Measurements from ENCODE around the gene ELMOD3. TPM values are rescaled to one million over a fixed set of nuclear protein-coding genes. Genes with fewer than 3 reads are reported as not detected.
"Not testable (repeated sequence)": the region's sequence is repeated elsewhere in the genome, so short reads cannot be mapped to it uniquely, and the experiment has no call there.

The ELMOD3 gene
- polyA plus RNA-seq, 6 donors from 2014 or later: 9.8 to 23.1 (median 13.8) TPM

DNA sequence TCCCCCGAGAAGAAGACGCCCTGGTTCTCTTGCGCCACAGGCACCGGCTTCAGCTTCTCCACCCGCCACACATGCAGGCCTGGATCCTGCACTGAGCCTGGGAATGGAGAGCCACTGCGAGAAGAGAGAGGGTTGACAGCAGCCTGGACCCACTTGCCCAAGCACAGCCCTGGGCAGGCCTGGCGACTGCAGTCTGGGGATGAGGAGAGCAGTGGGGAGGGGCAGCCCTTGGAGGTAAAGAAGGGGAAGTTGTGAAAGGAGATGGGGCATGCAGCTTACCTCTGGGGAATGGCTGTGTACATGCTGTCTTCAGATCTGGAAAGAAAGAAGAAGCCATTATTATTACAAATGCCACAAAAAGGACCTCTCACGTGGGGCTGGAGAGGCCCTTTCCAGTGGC, 47.3 kb downstream of the ELMOD3 start:
- no peak for DNase-seq
- Mint-ChIP-seq H3K4me3 (peak overlapping the region in 7 of 8 donors; percentile 8 to 85 (median 67)), H3K36me3 (peaks cover 0 to 31% of the 10 kb centered on the region in 2 donors), H3K27ac (peak overlapping the region in 4 of 6 donors; percentile 76 to 92 (median 90)), H3K9me3 (no peaks in the 10 kb centered on the region), H3K4me1 (peaks cover 19 to 45% (median 37%) of the 10 kb centered on the region in 3 donors), H3K27me3 (no peaks in the 10 kb centered on the region)
- ATAC-seq (ENCODE audit: low read depth in 2 of 2): peak; percentile 79 to 81

DNA sequence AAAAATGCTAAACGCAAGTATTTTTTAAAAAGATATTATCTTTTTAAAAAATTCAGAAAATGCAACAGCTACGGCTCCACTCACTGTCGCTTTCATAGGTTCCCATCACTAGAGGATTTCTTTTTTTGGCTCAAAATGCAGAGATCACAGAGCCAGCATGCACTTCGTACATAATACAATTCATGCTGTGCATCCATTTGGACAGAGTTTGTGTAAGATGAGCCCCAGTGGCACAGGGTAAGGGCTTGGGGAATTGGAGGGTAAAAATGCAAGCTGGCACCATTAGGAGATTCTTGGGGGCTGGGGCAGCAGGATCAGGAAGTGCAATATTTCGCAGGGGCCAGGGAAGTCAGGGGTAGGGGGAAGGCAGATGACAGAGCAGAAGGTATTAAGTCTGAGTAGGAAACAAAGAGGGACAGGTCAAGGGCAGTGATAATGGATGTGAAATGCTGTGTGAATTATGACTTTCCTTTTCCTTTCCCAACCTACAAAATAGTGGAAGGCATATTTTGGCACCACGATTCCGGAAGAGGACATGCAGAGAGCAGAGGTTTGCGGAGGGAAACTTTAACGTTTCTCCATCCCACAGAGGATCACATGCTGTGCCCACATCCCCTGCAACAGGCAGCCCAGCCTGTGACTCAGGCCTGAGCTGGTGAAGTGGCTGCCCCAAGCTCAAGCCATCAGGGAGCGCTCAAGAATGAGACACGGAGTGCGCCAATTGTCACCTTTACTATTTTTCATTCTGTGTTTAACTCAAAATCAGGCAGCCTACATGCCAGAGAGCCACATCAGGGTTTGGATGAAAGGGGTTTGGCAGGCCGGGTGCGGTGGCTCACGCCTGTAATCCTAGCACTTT, 50.9 kb downstream of the ELMOD3 start:
- Mint-ChIP-seq H3K27me3 (no peaks in the 10 kb centered on the region), H3K27ac (peak overlapping the region in 5 of 6 donors; percentile 38 to 81 (median 78)), H3K4me3 (peak overlapping the region; percentile 5 to 81 (median 64)), H3K36me3 (peaks cover 0 to 12% of the 10 kb centered on the region in 2 donors), H3K9me3 (no peaks in the 10 kb centered on the region), H3K4me1 (peaks cover 43 to 65% (median 52%) of the 10 kb centered on the region in 3 donors)
- DNase-seq: no peak
- peak in 1 of 2 donors; percentile 7 for ATAC-seq (ENCODE audit: low read depth in 2 of 2)

DNA sequence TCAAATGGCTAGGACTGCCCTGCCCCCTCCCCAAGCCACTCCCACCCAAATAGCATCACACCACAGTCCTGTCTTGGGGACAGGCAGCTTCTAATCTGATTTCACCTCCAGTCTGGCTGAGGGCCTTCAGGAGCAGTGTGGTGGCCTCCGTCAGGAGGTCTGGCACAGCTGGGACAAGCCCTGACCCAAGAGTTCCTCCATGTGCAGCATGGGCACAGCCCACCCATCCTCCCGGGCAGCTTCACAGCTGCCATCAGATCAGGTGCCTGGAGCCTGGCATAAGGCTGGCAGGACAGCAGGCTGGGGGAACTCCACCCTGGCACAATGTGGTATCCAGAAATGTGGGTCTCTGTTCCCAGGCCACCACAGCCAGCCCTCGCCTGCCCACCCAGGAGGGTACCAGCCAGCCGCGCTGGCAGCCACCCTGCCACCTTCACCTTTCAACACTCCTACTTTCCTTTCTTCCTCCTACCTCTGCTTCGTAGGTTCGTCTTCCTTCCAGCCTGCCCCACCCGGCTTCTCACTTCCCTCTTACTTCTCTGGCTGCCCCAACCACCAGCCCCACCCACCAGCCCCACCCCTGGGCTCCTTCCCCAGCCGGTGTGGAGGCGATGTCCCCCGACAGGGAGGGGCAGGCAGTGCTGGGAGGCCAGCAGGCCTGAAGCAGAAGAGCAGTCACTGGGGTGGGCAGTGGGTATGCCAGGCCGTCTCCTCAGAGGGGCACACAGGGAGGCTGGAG, 55.4 kb downstream of the ELMOD3 start, which contains the start of gene CAPG:
CAPG (minus strand) TSS at position 522 of the 739 bp plus-strand sequence. CDS start 8,221 bp downstream, outside the sequence.
- Mint-ChIP-seq H3K27ac (peak within 1 kb of the TSS; percentile 86 to 97 (median 92)), H3K4me1 (peaks cover 52 to 76% (median 67%) of the 10 kb centered on the region in 3 donors), H3K36me3 (no peaks in the 10 kb centered on the region), H3K27me3 (no peaks in the 10 kb centered on the region), H3K9me3 (no peaks in the 10 kb centered on the region), H3K4me3 (peak within 1 kb of the TSS; percentile 87 to 97 (median 93))
- DNase-seq (peak; percentile 84), ATAC-seq (ENCODE audit: low read depth in 2 of 2) (peak; percentile 77 to 81)

DNA sequence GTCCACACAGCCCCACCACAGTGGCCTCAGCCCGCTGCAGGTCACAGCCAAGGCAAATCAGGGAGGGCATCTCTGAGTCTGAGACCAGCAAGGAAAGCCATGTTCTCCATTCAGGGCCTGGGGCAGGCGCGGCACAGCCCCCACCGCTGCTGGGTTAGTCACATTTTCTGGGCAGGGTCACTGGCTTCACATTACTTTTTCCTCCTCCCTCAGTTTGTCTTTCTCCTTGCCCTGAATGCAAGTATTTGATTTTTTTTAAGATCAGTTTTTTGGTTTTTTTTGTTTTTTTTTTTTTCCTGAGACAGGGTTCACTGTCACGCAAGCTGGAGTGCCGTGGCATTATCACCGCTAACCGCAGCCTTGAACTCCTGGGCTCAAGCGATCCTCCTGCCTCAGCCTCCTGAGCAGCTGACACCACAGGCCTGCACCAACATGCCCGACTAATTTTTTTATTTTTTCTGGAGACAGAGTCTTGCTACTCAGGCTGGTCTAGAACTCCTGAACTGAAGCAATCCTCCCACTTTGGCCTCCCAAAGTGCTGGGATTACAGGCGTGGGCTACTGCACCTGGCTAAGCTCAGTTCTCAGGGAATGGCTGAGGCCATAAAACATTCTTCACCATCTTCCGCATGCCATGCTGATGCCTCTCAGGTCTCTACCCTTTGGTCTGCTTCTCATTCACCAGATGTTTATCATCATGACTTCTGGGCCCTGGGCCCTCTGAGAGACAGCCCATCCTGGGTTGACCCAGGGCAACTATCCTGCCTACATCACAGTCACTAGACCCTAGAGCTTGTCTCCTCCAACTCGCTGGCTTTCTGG, 56.2 kb downstream of the ELMOD3 start:
- H3K27ac Mint-ChIP-seq: peak overlapping the region; percentile 10 to 97 (median 88)
- H3K27me3 Mint-ChIP-seq: no peaks in the 10 kb centered on the region
- no peak for DNase-seq
- H3K4me3 Mint-ChIP-seq: peak overlapping the region; percentile 81 to 97 (median 92)
- no peaks in the 10 kb centered on the region for H3K9me3 Mint-ChIP-seq
- H3K4me1 Mint-ChIP-seq: peaks cover 49 to 76% (median 66%) of the 10 kb centered on the region in 3 donors
- no peak for ATAC-seq (ENCODE audit: low read depth in 2 of 2)
- no peaks in the 10 kb centered on the region for H3K36me3 Mint-ChIP-seq

DNA sequence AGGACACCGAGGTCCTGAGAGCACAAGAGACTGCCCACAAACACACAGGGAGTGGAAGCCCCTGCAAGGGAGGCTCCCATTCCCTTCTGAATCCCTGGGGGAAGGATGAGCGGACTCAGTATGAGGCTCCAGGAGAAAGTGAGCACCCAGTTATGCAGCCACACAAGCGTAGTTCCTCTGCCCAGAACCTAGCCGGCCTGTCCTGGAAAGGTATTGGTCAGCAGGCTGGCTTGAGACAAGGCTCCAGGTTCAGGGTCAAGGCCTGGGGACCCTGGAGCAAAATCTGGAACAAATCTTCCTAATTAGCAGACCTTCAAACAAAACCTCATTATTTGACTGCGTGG, 56.8 kb downstream of the ELMOD3 start:
- ATAC-seq (ENCODE audit: low read depth in 2 of 2): no peak
- Mint-ChIP-seq H3K36me3 (no peaks in the 10 kb centered on the region), H3K27ac (peak overlapping the region in 4 of 6 donors; percentile 42 to 96 (median 88)), H3K9me3 (no peaks in the 10 kb centered on the region), H3K27me3 (no peaks in the 10 kb centered on the region), H3K4me1 (peaks cover 49 to 72% (median 64%) of the 10 kb centered on the region in 3 donors), H3K4me3 (peak overlapping the region in 7 of 8 donors; percentile 17 to 93 (median 72))
- DNase-seq: no peak

DNA sequence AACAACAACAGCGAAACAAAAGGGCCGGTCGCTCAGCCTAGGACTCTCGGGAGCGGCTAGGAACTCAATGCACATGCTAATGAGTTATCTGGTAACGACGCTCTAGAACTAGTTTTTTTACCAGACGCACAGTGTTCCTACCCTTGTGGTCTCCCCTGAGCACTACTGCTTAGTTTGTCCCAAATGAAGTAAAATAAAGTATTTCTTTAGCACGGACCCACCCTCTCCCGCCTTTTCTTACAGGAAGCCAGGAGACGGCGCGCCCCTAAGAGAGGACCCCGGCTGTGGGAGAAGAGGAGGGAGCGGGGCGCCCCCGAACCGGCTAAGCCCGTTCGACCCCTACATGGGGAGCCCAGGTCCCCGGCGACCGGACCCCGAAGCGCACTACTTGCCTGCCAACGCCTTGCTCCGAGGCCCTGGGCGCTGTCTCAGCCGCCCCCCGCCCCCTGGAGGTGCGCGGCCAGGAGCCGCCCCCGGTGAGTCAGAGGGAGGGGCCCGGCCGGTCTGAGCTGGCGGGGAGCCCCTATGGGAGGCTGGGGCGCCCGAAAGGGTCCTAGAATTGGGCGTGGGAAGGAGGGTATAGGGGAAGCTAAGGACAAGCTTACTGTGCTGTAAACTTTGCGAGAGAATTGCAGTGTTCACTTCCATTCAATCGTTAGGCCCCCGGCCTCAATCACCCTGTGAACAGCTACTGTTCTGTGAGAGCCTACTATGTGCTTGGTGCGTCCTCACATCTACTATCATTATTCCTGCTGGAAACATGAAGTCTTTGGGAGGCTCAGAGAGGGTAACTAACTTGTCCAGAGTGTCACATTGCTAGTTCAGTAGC, 59.2 kb downstream of the ELMOD3 start:
- Mint-ChIP-seq H3K4me3 (peak overlapping the region; percentile 92 to 97 (median 94)), H3K4me1 (peaks cover 38 to 60% (median 53%) of the 10 kb centered on the region in 3 donors), H3K27me3 (no peaks in the 10 kb centered on the region), H3K9me3 (no peaks in the 10 kb centered on the region), H3K27ac (peak overlapping the region in 5 of 6 donors; percentile 24 to 86 (median 76)), H3K36me3 (no peaks in the 10 kb centered on the region)
- ATAC-seq (ENCODE audit: low read depth in 2 of 2): peak; percentile 23 to 31
- DNase-seq: peak; percentile 56

DNA sequence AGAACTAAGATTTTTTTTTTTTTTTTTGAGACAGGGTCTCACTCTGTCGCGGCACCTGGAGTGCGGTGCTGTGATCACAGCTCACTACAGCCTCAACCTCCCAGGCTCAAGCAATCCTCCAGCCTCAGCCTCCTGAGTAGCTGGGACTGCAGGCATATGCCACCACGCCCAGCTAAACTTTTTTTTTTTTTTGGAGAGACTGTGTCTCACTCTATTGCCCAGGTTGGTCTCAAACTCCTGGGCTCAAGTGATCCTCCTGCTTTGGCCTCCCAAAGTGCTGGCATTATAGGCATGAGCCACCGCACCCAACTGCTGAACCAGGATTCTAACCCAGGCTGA, 59.8 kb downstream of the ELMOD3 start:
- not testable (repeated sequence) for ATAC-seq (ENCODE audit: low read depth in 2 of 2); H3K36me3 Mint-ChIP-seq; H3K9me3 Mint-ChIP-seq; H3K27me3 Mint-ChIP-seq; DNase-seq; H3K27ac Mint-ChIP-seq
- peak overlapping the region; percentile 42 to 97 (median 94) for H3K4me3 Mint-ChIP-seq
- peaks cover 39 to 60% (median 53%) of the 10 kb centered on the region in 3 donors for H3K4me1 Mint-ChIP-seq

DNA sequence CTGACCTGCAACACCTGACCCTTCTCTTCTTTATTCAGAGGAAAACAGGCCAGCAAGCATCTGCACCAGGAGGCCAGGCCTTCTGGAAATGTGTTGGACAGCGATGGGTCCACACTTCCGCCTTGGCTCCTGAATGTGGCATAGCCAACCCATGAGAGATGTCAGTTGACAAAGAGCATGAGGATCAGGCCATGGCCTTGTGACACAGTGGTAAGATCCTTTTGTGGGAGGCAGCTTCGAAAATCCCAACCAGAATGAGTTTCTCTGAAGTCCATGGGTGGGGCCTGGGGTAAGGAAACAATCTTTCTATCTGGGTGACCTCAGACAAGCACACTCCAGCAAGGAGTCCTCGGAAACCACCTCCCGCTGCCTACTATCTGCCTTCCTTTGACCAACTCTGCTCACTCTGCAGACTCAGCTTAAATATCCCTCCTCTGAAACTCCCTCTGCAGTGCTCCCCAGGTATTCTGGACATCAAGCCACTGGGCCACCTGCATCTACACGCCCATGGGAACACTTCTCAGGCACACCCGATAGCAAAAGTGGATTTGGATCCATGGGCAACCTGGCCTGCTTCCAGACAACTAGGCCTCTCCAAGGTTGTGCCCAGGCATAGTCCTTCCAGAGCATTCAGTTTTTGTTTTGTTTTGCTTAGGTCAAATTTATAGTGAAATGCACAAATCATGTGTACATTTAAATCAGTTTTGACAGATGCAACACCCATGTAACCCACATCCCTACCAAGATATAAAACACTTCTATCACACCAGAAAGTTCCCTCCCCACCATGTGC, 60.4 kb downstream of the ELMOD3 start:
- Mint-ChIP-seq H3K4me1 (peaks cover 34 to 59% (median 49%) of the 10 kb centered on the region in 3 donors), H3K27ac (peak overlapping the region in 4 of 6 donors; percentile 42 to 78 (median 62)), H3K4me3 (peak overlapping the region in 7 of 8 donors; percentile 42 to 97 (median 92)), H3K9me3 (no peaks in the 10 kb centered on the region), H3K27me3 (no peaks in the 10 kb centered on the region), H3K36me3 (no peaks in the 10 kb centered on the region)
- no peak for ATAC-seq (ENCODE audit: low read depth in 2 of 2)
- no peak for DNase-seq

DNA sequence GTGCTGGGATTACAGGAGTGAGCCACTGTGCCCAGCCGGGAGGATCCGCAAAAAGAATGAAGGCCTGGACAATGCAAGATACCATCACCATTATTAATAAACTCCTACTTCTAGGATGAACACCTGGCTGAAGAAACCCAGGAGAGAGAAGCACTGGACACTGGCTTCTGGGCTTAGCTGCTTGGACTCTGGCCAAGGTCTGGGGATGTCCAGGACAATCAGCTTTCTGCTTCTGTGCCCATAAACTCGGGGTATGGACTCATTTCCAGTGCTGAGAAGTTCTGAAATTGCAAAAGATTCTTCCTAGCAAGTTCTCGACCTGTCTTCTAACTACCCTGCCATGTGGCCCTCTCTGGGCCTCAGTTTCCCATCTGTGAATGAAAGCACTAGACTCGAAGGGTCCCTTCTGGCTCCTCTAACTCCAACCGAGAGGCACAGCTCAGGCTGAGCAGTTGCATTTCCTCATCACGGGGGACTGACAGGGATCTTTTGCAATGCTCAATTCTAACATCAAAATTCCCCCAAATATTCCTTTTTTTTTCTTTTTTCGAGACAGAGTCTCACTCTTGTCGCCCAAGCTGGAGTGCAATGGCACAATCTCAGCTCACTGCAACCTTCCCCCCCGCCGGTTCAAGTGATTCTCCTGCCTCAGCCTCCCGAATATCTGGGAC, 61.5 kb downstream of the ELMOD3 start:
- no peak for DNase-seq
- Mint-ChIP-seq H3K27me3 (no peaks in the 10 kb centered on the region), H3K27ac (peak overlapping the region in 2 of 6 donors; percentile 22 to 59), H3K9me3 (no peaks in the 10 kb centered on the region), H3K36me3 (no peaks in the 10 kb centered on the region), H3K4me3 (peak overlapping the region in 3 of 8 donors; percentile 25 to 92 (median 53)), H3K4me1 (peaks cover 34 to 59% (median 47%) of the 10 kb centered on the region in 3 donors)
- no peak for ATAC-seq (ENCODE audit: low read depth in 2 of 2)

DNA sequence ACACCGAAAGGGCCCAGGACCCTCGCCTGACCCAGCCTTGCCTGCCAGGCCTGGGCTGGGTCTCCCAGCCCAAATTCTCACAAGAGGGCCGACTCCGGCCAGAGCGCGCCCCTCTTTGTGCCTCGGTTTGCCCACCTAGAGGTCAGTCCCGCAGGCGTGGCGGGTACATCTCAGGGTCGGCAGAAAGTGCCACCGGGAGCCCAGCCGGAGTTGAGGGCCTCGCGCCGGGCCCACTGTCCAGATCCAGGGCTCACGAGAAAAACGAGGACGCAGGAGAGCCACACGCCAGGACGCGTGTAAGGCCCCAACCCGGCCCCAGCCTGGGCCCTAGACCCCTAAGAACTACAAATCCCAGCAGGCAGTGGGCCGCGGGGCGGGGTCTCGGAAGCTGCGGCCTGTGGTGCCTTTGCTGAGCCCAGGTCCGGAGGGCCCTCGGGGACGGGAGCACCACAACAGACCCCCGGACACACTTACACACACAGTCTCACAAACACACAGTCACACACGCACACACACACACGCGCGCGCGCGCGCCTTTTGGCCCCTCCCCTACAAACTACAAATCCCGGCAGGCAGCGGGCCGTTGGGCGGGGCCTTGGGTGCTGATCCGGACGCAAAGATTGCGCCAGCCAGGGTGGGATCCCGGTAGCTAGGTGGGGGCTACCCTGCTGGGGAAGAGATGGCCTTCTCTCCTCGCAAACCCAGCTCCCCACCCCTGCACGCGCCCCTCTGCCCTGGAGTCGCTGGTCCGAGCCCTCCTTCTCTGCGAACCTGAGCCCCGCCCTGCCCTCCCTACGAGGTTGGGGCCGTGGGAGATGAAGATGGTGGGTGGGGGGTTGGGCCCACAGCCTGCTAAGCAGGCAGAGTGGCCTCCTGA, 63.8 kb downstream of the ELMOD3 start, which contains the start of gene SH2D6:
SH2D6 (plus strand) TSS at position 583 of the 877 bp plus-strand sequence. CDS start 10,752 bp downstream, outside the sequence.
- Mint-ChIP-seq H3K27me3 (no peaks in the 10 kb centered on the region), H3K36me3 (no peaks in the 10 kb centered on the region), H3K4me1 (peaks cover 28 to 47% (median 41%) of the 10 kb centered on the region in 3 donors), H3K9me3 (no peaks in the 10 kb centered on the region), H3K27ac (peak within 1 kb of the TSS; percentile 91 to 99 (median 96)), H3K4me3 (peak within 1 kb of the TSS; percentile 94 to 100 (median 96))
- peak; percentile 85 for DNase-seq
- ATAC-seq (ENCODE audit: low read depth in 2 of 2): peak; percentile 79 to 80

All from naive B cell (primary cell).